Endothelial cell (in vitro differentiated cells): ENCODE results near the gene GPC5. TPM values are rescaled to one million over a fixed set of nuclear protein-coding genes. Genes with fewer than 3 reads are reported as not detected.

Source experiments
- DNase-seq: peaks from one replicate; pipeline ENCODE4 v3.0.0; 2021; ENCODE audit warnings: low spot score
- H3K27ac Mint-ChIP-seq: one replicate; pipeline ENCODE4 v1.8.0; 2021; ENCODE audit warnings: mixed read lengths, inconsistent platforms; ENCODE audit not compliant: unreplicated experiment
- H3K27me3 Mint-ChIP-seq: one replicate; pipeline ENCODE4 v1.8.0; 2021; ENCODE audit warnings: mild to moderate bottlenecking, moderate library complexity, mixed read lengths, inconsistent platforms; ENCODE audit not compliant: unreplicated experiment
- H3K36me3 Mint-ChIP-seq: one replicate; pipeline ENCODE4 v1.8.0; 2021; ENCODE audit warnings: mild to moderate bottlenecking, low read depth, mixed read lengths, inconsistent platforms; ENCODE audit not compliant: unreplicated experiment
- H3K4me1 Mint-ChIP-seq: one replicate; pipeline ENCODE4 v1.8.0; 2021; ENCODE audit warnings: mild to moderate bottlenecking, mixed read lengths, inconsistent platforms; ENCODE audit not compliant: unreplicated experiment
- H3K4me3 Mint-ChIP-seq: one replicate; pipeline ENCODE4 v1.8.0; 2021; ENCODE audit warnings: mild to moderate bottlenecking, mixed read lengths, inconsistent platforms; ENCODE audit not compliant: unreplicated experiment
- H3K9me3 Mint-ChIP-seq: one replicate; pipeline ENCODE4 v1.8.0; 2021; ENCODE audit warnings: mixed read lengths, inconsistent platforms; ENCODE audit not compliant: unreplicated experiment
- total RNA-seq: library from RNA; stranded (reverse); fragmentation: NEBNext Ultra II Directional; extraction: Animal tissue kit (Norgen Biotek cat#: 25700); gene quantifications from one replicate; pipeline ENCODE4 v1.2.1, GENCODE V29; 2021; ENCODE audit not compliant: unreplicated experiment
- TF ChIP-seq, protein P1 (sequence below): fragments of 200-600 bp; sonication (generic); IDR thresholded peaks from one replicate; pipeline ENCODE4 v1.5.0; 2021; ENCODE audit warnings: antibody characterized with exemption; ENCODE audit not compliant: unreplicated experiment

The GPC5 gene
- total RNA-seq, 1 donor from 2014 or later = not detected

DNA sequence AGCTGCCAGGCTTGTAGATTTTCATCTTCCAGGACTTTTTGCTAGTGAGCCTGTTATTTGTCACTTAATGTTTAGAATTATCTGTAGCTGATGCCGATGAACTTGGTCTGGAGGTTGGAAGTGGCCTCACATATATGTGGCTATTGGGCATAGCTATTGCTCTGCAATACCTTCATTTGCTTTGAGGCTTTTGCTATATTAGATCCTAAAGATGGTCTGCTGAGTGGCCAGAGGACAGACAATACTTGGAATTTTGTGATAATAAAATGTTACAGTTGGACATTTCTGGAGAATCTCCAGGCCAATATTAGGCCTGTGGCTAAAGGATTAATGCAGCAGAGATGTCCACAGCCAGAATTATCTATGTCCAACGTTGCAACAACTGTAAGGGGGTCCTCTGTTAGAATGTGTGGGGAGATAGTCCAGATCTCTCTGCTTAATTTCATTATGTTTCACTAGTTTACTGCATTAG lies 222.3 kb downstream of the GPC5 start:
- no peaks in the 10 kb centered on the region for H3K4me1 Mint-ChIP-seq
- TF ChIP-seq, protein P1, sequence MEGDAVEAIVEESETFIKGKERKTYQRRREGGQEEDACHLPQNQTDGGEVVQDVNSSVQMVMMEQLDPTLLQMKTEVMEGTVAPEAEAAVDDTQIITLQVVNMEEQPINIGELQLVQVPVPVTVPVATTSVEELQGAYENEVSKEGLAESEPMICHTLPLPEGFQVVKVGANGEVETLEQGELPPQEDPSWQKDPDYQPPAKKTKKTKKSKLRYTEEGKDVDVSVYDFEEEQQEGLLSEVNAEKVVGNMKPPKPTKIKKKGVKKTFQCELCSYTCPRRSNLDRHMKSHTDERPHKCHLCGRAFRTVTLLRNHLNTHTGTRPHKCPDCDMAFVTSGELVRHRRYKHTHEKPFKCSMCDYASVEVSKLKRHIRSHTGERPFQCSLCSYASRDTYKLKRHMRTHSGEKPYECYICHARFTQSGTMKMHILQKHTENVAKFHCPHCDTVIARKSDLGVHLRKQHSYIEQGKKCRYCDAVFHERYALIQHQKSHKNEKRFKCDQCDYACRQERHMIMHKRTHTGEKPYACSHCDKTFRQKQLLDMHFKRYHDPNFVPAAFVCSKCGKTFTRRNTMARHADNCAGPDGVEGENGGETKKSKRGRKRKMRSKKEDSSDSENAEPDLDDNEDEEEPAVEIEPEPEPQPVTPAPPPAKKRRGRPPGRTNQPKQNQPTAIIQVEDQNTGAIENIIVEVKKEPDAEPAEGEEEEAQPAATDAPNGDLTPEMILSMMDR = no peak
- no peak overlapping the region for H3K27ac Mint-ChIP-seq
- H3K36me3 Mint-ChIP-seq = no peaks in the 10 kb centered on the region
- no peaks in the 10 kb centered on the region for H3K9me3 Mint-ChIP-seq
- no peak for DNase-seq
- H3K27me3 Mint-ChIP-seq = peaks cover 3% of the 10 kb centered on the region
- H3K4me3 Mint-ChIP-seq = no peak overlapping the region

DNA sequence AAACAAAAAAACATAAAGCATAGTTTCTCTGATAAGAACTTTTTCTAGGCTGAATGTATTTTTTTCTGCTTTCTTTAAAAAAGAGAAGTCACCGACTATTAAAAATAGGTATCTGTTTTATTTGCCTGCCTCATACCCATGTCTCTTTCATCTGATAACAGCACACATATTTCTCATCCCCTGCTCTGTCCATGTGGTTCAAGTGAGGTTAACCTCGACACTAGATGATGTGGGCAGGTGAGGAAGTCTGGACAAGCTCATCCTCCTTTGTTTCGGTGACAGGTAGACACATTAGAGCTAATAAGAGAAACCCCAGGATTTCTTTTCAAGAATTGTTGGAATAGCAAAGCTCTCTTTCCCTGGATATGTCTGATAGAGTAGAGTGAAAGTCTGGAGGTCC lies 222.7 kb downstream of the GPC5 start:
- H3K27me3 Mint-ChIP-seq = peaks cover 3% of the 10 kb centered on the region
- H3K4me1 Mint-ChIP-seq = no peaks in the 10 kb centered on the region
- DNase-seq = no peak
- no peaks in the 10 kb centered on the region for H3K36me3 Mint-ChIP-seq
- H3K27ac Mint-ChIP-seq = no peak overlapping the region
- no peaks in the 10 kb centered on the region for H3K9me3 Mint-ChIP-seq
- H3K4me3 Mint-ChIP-seq = no peak overlapping the region
- TF ChIP-seq, protein P1 = no peak

DNA sequence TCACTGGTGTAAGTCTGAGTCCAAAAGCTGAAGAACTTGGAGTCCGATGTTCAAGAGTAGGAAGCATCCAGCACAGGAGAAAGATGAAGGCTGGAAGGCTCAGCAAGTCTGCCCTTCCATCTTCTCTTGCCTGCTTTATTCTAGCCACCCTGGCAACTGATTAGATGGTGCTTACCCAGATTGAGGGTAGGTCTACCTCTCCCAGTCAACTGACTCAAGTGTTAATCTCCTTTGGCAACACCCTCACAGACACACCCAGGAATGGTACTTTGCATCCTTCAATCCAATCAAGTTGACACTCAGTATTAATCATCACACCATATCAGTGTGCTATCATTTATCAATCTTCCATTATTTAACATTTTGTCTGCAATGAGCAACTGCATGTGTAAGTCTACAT lies 223.5 kb downstream of the GPC5 start:
- Mint-ChIP-seq H3K36me3 (no peaks in the 10 kb centered on the region), H3K4me1 (no peaks in the 10 kb centered on the region), H3K9me3 (no peaks in the 10 kb centered on the region), H3K27me3 (peaks cover 3% of the 10 kb centered on the region), H3K4me3 (no peak overlapping the region), H3K27ac (no peak overlapping the region)
- TF ChIP-seq, protein P1 = no peak
- DNase-seq = no peak

DNA sequence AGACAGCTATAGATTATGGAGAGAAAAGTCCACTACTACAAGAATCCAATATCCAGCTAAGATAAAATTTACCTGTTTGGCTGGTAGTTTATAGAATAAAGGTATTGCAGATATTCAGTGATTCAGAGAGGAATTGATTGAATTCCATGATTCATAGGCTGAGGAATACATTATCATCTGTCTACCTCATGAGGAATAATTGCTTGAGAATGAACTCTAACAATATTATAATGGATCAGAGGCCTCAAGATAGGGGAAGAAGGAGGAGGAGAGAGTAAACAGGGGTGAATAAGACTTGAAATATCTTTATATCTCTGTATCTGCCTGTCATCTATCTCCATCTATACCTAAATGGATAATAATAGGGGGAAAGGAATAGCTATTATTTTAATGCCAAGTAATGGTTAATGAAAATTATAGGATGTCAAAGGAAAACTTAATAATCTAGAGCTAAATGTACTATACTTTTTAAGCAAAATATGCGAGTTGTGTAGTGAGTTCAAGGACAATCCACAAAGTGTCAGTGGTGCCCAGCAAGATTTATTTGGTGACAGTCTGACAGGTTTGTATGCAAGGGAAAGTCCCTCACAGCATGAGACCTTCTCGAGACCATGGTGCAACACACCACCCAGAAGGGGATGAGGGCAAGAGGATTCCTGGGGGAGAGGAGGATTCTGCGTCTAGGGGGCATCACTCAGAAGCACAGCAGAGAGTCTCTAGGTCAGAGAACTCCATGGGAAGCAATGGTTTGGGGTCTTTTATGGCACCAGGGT lies 224.5 kb downstream of the GPC5 start:
- H3K9me3 Mint-ChIP-seq = no peaks in the 10 kb centered on the region
- peaks cover 3% of the 10 kb centered on the region for H3K27me3 Mint-ChIP-seq
- DNase-seq = no peak
- H3K27ac Mint-ChIP-seq = no peak overlapping the region
- no peak overlapping the region for H3K4me3 Mint-ChIP-seq
- TF ChIP-seq, protein P1 = no peak
- H3K36me3 Mint-ChIP-seq = no peaks in the 10 kb centered on the region
- H3K4me1 Mint-ChIP-seq = no peaks in the 10 kb centered on the region

DNA sequence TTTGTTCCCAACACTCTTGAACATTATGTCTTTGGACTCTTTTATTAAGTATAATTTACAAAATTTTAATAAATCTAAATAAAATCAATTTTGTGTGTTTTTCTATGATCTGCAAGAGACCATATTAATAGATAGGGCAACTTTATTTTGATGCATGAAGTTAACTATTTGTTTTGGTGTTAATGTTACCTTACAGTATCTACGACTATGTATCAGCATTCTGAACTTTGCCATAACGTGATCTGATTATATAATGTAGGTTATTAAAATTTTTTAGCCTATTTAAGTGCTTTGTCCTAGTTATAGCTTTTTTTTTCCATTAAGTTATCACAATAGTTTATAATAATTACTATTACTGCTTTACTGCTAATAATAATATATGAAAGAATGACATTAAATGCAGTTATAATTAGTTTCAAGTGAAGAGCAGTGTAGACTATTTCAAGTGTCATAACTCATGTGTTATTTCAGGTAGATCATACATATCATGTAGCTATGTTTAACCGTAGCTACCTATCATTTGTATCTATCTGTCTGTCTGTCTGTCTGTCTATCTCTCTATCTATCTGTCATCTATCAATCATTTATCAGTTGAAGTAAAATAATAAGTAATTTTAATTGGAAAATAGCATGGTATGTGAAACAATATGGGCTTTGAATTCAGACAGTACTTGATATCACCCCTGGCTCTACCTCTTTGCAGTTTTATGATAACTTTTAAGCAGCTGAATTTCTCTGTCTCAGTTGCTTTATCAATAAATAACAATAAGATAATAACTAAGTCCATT lies 229.7 kb downstream of the GPC5 start:
- Mint-ChIP-seq H3K4me3 (no peak overlapping the region), H3K27ac (no peak overlapping the region), H3K9me3 (no peaks in the 10 kb centered on the region), H3K27me3 (peaks cover 2% of the 10 kb centered on the region), H3K36me3 (no peaks in the 10 kb centered on the region), H3K4me1 (no peaks in the 10 kb centered on the region)
- TF ChIP-seq, protein P1 = no peak
- DNase-seq = no peak
